Fibroblast of lung (primary cell): ENCODE results near the gene MIX23. TPM values are rescaled to one million over a fixed set of nuclear protein-coding genes. Genes with fewer than 3 reads are reported as not detected.

Source experiments
- DNase-seq, 2 donors: peaks; one replicate each; pipeline versions ENCODE4 v3.0.0 to v3.0.0-alpha.2; 2010; ENCODE audit warnings: low read depth in 2 of 2
- H2AFZ ChIP-seq: 2 replicates; pipeline ENCODE4 v1.5.1; 2012; ENCODE audit warnings: low read length, control low read depth, inconsistent platforms
- H3K27ac ChIP-seq: 2 replicates; pipeline ENCODE4 v1.5.1; 2011; ENCODE audit warnings: low read length, control low read depth; ENCODE audit not compliant: insufficient read depth
- H3K27me3 ChIP-seq: 2 replicates; pipeline ENCODE4 v1.5.1; 2011; ENCODE audit warnings: mild to moderate bottlenecking, low read length; ENCODE audit not compliant: control insufficient read depth, insufficient read depth
- H3K36me3 ChIP-seq: 2 replicates; pipeline ENCODE4 v1.5.1; 2011; ENCODE audit warnings: low read length; ENCODE audit not compliant: control insufficient read depth, insufficient read depth
- H3K4me1 ChIP-seq: 2 replicates; pipeline ENCODE4 v1.5.1; 2011; ENCODE audit warnings: low read length; ENCODE audit not compliant: control insufficient read depth, insufficient read depth; ENCODE audit errors: extremely low read depth
- H3K4me2 ChIP-seq: 2 replicates; pipeline ENCODE4 v1.5.1; 2011; ENCODE audit warnings: low read length, control low read depth; ENCODE audit not compliant: insufficient read depth; ENCODE audit errors: extremely low read depth
- H3K4me3 ChIP-seq, 4 experiments: fragments of 200-600 bp in 1 of 4; sonication (generic) in 1 of 4; replicated peaks in 1 of 4; 2 replicates each; pipeline ENCODE4 v1.5.1; 2011 to 2016; ENCODE audit warnings: low read length in 4 of 4, low read depth in 3 of 4, mild to moderate bottlenecking in 3 of 4, control low read depth in 2 of 4, inconsistent platforms in 1 of 4, mixed read lengths in 1 of 4; ENCODE audit not compliant: insufficient read depth in 1 of 4; ENCODE audit errors: control extremely low read depth in 1 of 4
- H3K79me2 ChIP-seq: 2 replicates; pipeline ENCODE4 v1.5.1; 2012; ENCODE audit warnings: mild to moderate bottlenecking, low read length, inconsistent platforms; ENCODE audit not compliant: control insufficient read depth, insufficient read depth
- H3K9ac ChIP-seq: 2 replicates; pipeline ENCODE4 v1.5.1; 2011; ENCODE audit warnings: mild to moderate bottlenecking, low read length, control low read depth; ENCODE audit not compliant: insufficient read depth
- H3K9me3 ChIP-seq: 2 replicates; pipeline ENCODE4 v1.5.1; 2012; ENCODE audit warnings: low read depth, low read length; ENCODE audit not compliant: control insufficient read depth, insufficient read depth
- H4K20me1 ChIP-seq: 2 replicates; pipeline ENCODE4 v1.5.1; 2011; ENCODE audit warnings: low read length; ENCODE audit not compliant: control insufficient read depth, insufficient read depth; ENCODE audit errors: extremely low read depth
- CTCF ChIP-seq, 2 donors: IDR thresholded peaks in 1 of 2; conservative IDR thresholded peaks in 1 of 2; 1 replicate in 1 of 2; 2 replicates in 1 of 2; pipeline ENCODE4 v1.5.1; 2011 to 2012; ENCODE audit warnings: low read length in 2 of 2, control low read depth in 1 of 2, inconsistent platforms in 1 of 2, low read depth in 1 of 2, mild to moderate bottlenecking in 1 of 2
- EZH2 ChIP-seq: IDR thresholded peaks from 2 replicates; pipeline ENCODE4 v1.5.1; 2012; ENCODE audit warnings: low read length, control low read depth, mild to moderate bottlenecking; ENCODE audit errors: missing control alignments
- polyA plus RNA-seq, 2 donors: library from polyadenylated mRNA; depleted of rRNA in 1 of 2; stranded (reverse) in 1 of 2; unstranded in 1 of 2; fragments of >200 nt; gene quantifications; 2 replicates each; pipeline ENCODE4 v1.2.1, GENCODE V29; 2011 to 2012; ENCODE audit warnings: missing spikeins in 1 of 2
- total RNA-seq: library from RNA; depleted of rRNA; stranded (reverse); fragments of >200 nt; gene quantifications from 2 replicates; pipeline ENCODE4 v1.2.1, GENCODE V29; 2014

Gene MIX23
- total and polyA plus RNA-seq, 2 donors (not counting 1 experiment from before 2014, with no cell fraction given): 22.3 to 30.9 TPM

GRCh38 chr3:122312826-122313225 is 70.2 kb downstream of the MIX23 start:
- no peaks in the 10 kb centered on the region for H4K20me1 ChIP-seq
- H3K36me3 ChIP-seq: no peaks in the 10 kb centered on the region
- H3K4me1 ChIP-seq: no peaks in the 10 kb centered on the region
- H3K9ac ChIP-seq: no peak overlapping the region
- H3K27ac ChIP-seq: no peak overlapping the region
- no peak overlapping the region for H2AFZ ChIP-seq
- H3K27me3 ChIP-seq: peaks cover 4% of the 10 kb centered on the region
- H3K9me3 ChIP-seq: no peaks in the 10 kb centered on the region
- TF ChIP-seq EZH2 (no peak), CTCF (conservative IDR thresholded peaks at IDR 0.05 in 1 of 2, IDR thresholded peaks at IDR 0.05 in 1 of 2; ENCODE audit: low read depth in 1 of 2, low read length in 2 of 2) (no peak)
- no peak for DNase-seq
- H3K4me2 ChIP-seq: no peak overlapping the region
- H3K79me2 ChIP-seq: no peaks in the 10 kb centered on the region
- no peak overlapping the region for H3K4me3 ChIP-seq

GRCh38 chr3:122310361-122310760 is 72.7 kb downstream of the MIX23 start:
- Histone ChIP-seq H3K79me2 (no peaks in the 10 kb centered on the region), H2AFZ (no peak overlapping the region), H3K4me3 (no peak overlapping the region), H3K4me1 (no peaks in the 10 kb centered on the region), H3K9ac (no peak overlapping the region), H4K20me1 (no peaks in the 10 kb centered on the region), H3K9me3 (no peaks in the 10 kb centered on the region), H3K4me2 (no peak overlapping the region), H3K27ac (no peak overlapping the region), H3K36me3 (no peaks in the 10 kb centered on the region), H3K27me3 (peaks cover 4% of the 10 kb centered on the region)
- TF ChIP-seq CTCF (conservative IDR thresholded peaks at IDR 0.05 in 1 of 2, IDR thresholded peaks at IDR 0.05 in 1 of 2; ENCODE audit: low read depth in 1 of 2, low read length in 2 of 2) (no peak), EZH2 (no peak)
- DNase-seq: no peak

Other genes with a start within 250 kb of the MIX23 start
- gene CASR, start 199.6 kb downstream of the MIX23 start, total RNA-seq: under 0.01 TPM in 1 of 2 replicates, not detected in the other
- gene CASR, start 199.6 kb downstream of the MIX23 start, polyA plus RNA-seq: not detected in 2 replicates
- 7.9 and 16.2 TPM in 2 replicates for gene CSTA, start 58.0 kb downstream of the MIX23 start, total RNA-seq
- 0.61 and 1.1 TPM in 2 replicates for gene CSTA, start 58.0 kb downstream of the MIX23 start, polyA plus RNA-seq
- 16.7 and 16.9 TPM in 2 replicates for gene FAM162A, start 951 bp upstream of the MIX23 start, total RNA-seq
- 37.0 and 47.6 TPM in 2 replicates for gene FAM162A, start 951 bp upstream of the MIX23 start, polyA plus RNA-seq
- gene WDR5B, start 32.8 kb upstream of the MIX23 start, total RNA-seq: 5.4 and 6.6 TPM in 2 replicates
- 5.5 and 7.2 TPM in 2 replicates for gene WDR5B, start 32.8 kb upstream of the MIX23 start, polyA plus RNA-seq
- 21.3 and 23.9 TPM in 2 replicates for gene KPNA1, start 131.7 kb upstream of the MIX23 start, total RNA-seq
- gene KPNA1, start 131.7 kb upstream of the MIX23 start, polyA plus RNA-seq: 54.5 and 56.0 TPM in 2 replicates
- gene PARP9, start 181.1 kb upstream of the MIX23 start, total RNA-seq: 44.2 and 56.0 TPM in 2 replicates
- gene PARP9, start 181.1 kb upstream of the MIX23 start, polyA plus RNA-seq: 39.2 and 50.0 TPM in 2 replicates
- gene DTX3L, start 181.1 kb upstream of the MIX23 start, total RNA-seq: 24.4 and 31.9 TPM in 2 replicates
- gene DTX3L, start 181.1 kb upstream of the MIX23 start, polyA plus RNA-seq: 14.5 and 15.9 TPM in 2 replicates
- gene PARP15, start 194.4 kb upstream of the MIX23 start, total RNA-seq: 0.26 and 1.2 TPM in 2 replicates
- 0.62 and 0.70 TPM in 2 replicates for gene PARP15, start 194.4 kb upstream of the MIX23 start, polyA plus RNA-seq